IPS-18c (cell line): ENCODE measurements around the gene ABTB2.

Experiments
- H3K4me3 ChIP-seq: 2 replicates; pipeline ENCODE4 v1.7.0; 2013; ENCODE audit warnings: low read depth, mild to moderate bottlenecking, low read length, moderate library complexity; ENCODE audit not compliant: insufficient read depth
- H3K9me3 ChIP-seq: one replicate; pipeline ENCODE4 v1.6.1; 2013; ENCODE audit warnings: mild to moderate bottlenecking, low read length, moderate library complexity; ENCODE audit not compliant: control insufficient read depth, insufficient read depth

The ABTB2 gene

GRCh38 chr11:34308913-34309585 lies 48.8 kb downstream of the ABTB2 start:
- no peaks in the 10 kb centered on the region for H3K9me3 ChIP-seq
- no peak overlapping the region for H3K4me3 ChIP-seq

- Histone ChIP-seq H3K9me3 (no peaks in the 10 kb centered on the region), H3K4me3 (no peak overlapping the region)
Measured at GRCh38 chr11:34308049-34308912, 49.5 kb downstream of the ABTB2 start.

GRCh38 chr11:34305780-34306179 lies 52.0 kb downstream of the ABTB2 start:
- no peak overlapping the region for H3K4me3 ChIP-seq

GRCh38 chr11:34305193-34305592 lies 52.6 kb downstream of the ABTB2 start:
- Histone ChIP-seq H3K4me3 (no peak overlapping the region), H3K9me3 (no peaks in the 10 kb centered on the region)

More at GRCh38 chr11:34305780-34306179, 52.0 kb downstream of the ABTB2 start:
- no peaks in the 10 kb centered on the region for H3K9me3 ChIP-seq

GRCh38 chr11:34303028-34303570 lies 54.7 kb downstream of the ABTB2 start:
- no peaks in the 10 kb centered on the region for H3K9me3 ChIP-seq
- H3K4me3 ChIP-seq = no peak overlapping the region

- no peak overlapping the region for H3K4me3 ChIP-seq
- no peaks in the 10 kb centered on the region for H3K9me3 ChIP-seq
Measured at GRCh38 chr11:34302046-34302921, 55.5 kb downstream of the ABTB2 start.

GRCh38 chr11:34300926-34301295 lies 56.9 kb downstream of the ABTB2 start:
- Histone ChIP-seq H3K4me3 (no peak overlapping the region), H3K9me3 (no peaks in the 10 kb centered on the region)

- no peak overlapping the region for H3K4me3 ChIP-seq
Measured at GRCh38 chr11:34300026-34300925, 57.5 kb downstream of the ABTB2 start.

GRCh38 chr11:34299284-34299972 lies 58.4 kb downstream of the ABTB2 start:
- Histone ChIP-seq H3K4me3 (no peak overlapping the region), H3K9me3 (no peaks in the 10 kb centered on the region)

More at GRCh38 chr11:34300026-34300925, 57.5 kb downstream of the ABTB2 start:
- H3K9me3 ChIP-seq = no peaks in the 10 kb centered on the region

GRCh38 chr11:34298871-34299270 lies 58.9 kb downstream of the ABTB2 start:
- Histone ChIP-seq H3K4me3 (no peak overlapping the region), H3K9me3 (no peaks in the 10 kb centered on the region)

GRCh38 chr11:34296412-34296811 lies 61.4 kb downstream of the ABTB2 start:
- H3K4me3 ChIP-seq = no peak overlapping the region
- H3K9me3 ChIP-seq = no peaks in the 10 kb centered on the region

- no peaks in the 10 kb centered on the region for H3K9me3 ChIP-seq
- no peak overlapping the region for H3K4me3 ChIP-seq
Measured at GRCh38 chr11:34292546-34292945, 65.3 kb downstream of the ABTB2 start.

- Histone ChIP-seq H3K9me3 (no peaks in the 10 kb centered on the region), H3K4me3 (no peak overlapping the region)
Measured at GRCh38 chr11:34292111-34292510, 65.7 kb downstream of the ABTB2 start.

GRCh38 chr11:34290926-34291325 lies 66.9 kb downstream of the ABTB2 start:
- Histone ChIP-seq H3K4me3 (no peak overlapping the region), H3K9me3 (no peaks in the 10 kb centered on the region)

- Histone ChIP-seq H3K4me3 (no peak overlapping the region), H3K9me3 (no peaks in the 10 kb centered on the region)
Measured at GRCh38 chr11:34288492-34288891, 69.3 kb downstream of the ABTB2 start.
